ENCODE results near the gene NALF2.

Gene NALF2

GRCh38 chrX:69543572-69543971 is 39.4 kb downstream of the NALF2 start:
- H3K27ac ChIP-seq (replicated peaks): no peak overlapping the region
- no peak for DNase-seq (ENCODE audit: low read depth in 1 of 2, low spot score in 1 of 2)
- TF ChIP-seq, protein P1, sequence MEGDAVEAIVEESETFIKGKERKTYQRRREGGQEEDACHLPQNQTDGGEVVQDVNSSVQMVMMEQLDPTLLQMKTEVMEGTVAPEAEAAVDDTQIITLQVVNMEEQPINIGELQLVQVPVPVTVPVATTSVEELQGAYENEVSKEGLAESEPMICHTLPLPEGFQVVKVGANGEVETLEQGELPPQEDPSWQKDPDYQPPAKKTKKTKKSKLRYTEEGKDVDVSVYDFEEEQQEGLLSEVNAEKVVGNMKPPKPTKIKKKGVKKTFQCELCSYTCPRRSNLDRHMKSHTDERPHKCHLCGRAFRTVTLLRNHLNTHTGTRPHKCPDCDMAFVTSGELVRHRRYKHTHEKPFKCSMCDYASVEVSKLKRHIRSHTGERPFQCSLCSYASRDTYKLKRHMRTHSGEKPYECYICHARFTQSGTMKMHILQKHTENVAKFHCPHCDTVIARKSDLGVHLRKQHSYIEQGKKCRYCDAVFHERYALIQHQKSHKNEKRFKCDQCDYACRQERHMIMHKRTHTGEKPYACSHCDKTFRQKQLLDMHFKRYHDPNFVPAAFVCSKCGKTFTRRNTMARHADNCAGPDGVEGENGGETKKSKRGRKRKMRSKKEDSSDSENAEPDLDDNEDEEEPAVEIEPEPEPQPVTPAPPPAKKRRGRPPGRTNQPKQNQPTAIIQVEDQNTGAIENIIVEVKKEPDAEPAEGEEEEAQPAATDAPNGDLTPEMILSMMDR (IDR thresholded peaks at IDR 0.05; ENCODE audit: insufficient read depth, low read length): no peak
- TF ChIP-seq POLR2AphosphoS5 (IDR thresholded peaks at IDR 0.05; ENCODE audit: low read depth) (no peak), GABPA (IDR thresholded peaks at IDR 0.05; ENCODE audit: low read depth) (no peak), REST (IDR thresholded peaks at IDR 0.05; ENCODE audit: insufficient replicate concordance, low read depth) (no peak), SPI1 (IDR thresholded peaks at IDR 0.05; ENCODE audit: borderline replicate concordance, low read depth) (no peak)
- H3K4me3 ChIP-seq (replicated peaks; ENCODE audit: insufficient read depth, low read length): no peak overlapping the region
- no peaks in the 10 kb centered on the region for H3K27me3 ChIP-seq (ENCODE audit: insufficient read depth, poor library complexity, severe bottlenecking)

DNA sequence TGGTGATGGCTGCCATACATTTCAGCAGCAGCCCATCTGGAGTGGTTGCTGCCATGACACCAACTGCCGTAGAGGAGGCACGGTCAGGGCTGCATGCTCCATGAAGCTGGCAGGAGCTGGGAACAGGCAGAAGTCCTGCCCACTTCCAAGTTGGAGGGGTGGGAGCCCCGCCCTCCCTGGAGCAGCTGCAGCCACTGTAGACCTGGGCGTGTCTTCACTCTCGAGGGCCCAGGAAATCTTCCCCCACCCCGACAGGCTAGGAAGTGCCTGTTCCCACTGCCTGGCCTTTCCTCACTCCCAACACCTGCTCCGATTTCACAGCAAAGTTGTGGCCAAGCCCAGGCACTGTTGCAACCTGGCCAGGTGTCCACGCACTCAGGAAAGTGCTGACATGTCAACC is 42.3 kb downstream of the NALF2 start:
- TF ChIP-seq SPI1 (IDR thresholded peaks at IDR 0.05; ENCODE audit: borderline replicate concordance, low read depth) (no peak), REST (IDR thresholded peaks at IDR 0.05; ENCODE audit: insufficient replicate concordance, low read depth) (no peak), GABPA (IDR thresholded peaks at IDR 0.05; ENCODE audit: low read depth) (no peak), POLR2AphosphoS5 (IDR thresholded peaks at IDR 0.05; ENCODE audit: low read depth) (no peak)
- TF ChIP-seq, protein P1 (IDR thresholded peaks at IDR 0.05; ENCODE audit: insufficient read depth, low read length): no peak
- Histone ChIP-seq H3K27me3 (ENCODE audit: insufficient read depth, poor library complexity, severe bottlenecking) (no peaks in the 10 kb centered on the region), H3K27ac (replicated peaks) (no peak overlapping the region), H3K4me3 (replicated peaks; ENCODE audit: insufficient read depth, low read length) (no peak overlapping the region)
- no peak for DNase-seq (ENCODE audit: low read depth in 1 of 2, low spot score in 1 of 2)

GRCh38 chrX:69546978-69547377 is 42.9 kb downstream of the NALF2 start:
- H3K27me3 ChIP-seq (ENCODE audit: insufficient read depth, poor library complexity, severe bottlenecking): no peaks in the 10 kb centered on the region

More at GRCh38 chrX:69546978-69547377, 42.9 kb downstream of the NALF2 start:
- TF ChIP-seq REST (IDR thresholded peaks at IDR 0.05; ENCODE audit: insufficient replicate concordance, low read depth) (no peak), GABPA (IDR thresholded peaks at IDR 0.05; ENCODE audit: low read depth) (no peak), SPI1 (IDR thresholded peaks at IDR 0.05; ENCODE audit: borderline replicate concordance, low read depth) (no peak), POLR2AphosphoS5 (IDR thresholded peaks at IDR 0.05; ENCODE audit: low read depth) (no peak)
- TF ChIP-seq, protein P1 (IDR thresholded peaks at IDR 0.05; ENCODE audit: insufficient read depth, low read length): no peak
- H3K4me3 ChIP-seq (replicated peaks; ENCODE audit: insufficient read depth, low read length): no peak overlapping the region
- H3K27ac ChIP-seq (replicated peaks): no peak overlapping the region
- DNase-seq (ENCODE audit: low read depth in 1 of 2, low spot score in 1 of 2): no peak
